Glomerular visceral epithelial cell (primary cell): ENCODE measurements around the gene RIMOC1.
"Not testable (repeated sequence)": the region's sequence is repeated elsewhere in the genome, so short reads cannot be mapped to it uniquely, and the experiment has no call there.

Source experiments
- DNase-seq: peaks from one replicate; pipeline ENCODE4 v3.0.0-alpha.2; 2016; ENCODE audit errors: extremely low spot score

The RIMOC1 gene

GRCh38 chr5:41891066-41891707, 13.0 kb upstream of the RIMOC1 start:
- no peak for DNase-seq

GRCh38 chr5:41892031-41892430, 12.1 kb upstream of the RIMOC1 start:
- no peak for DNase-seq

GRCh38 chr5:41893074-41893851, 10.9 kb upstream of the RIMOC1 start:
- DNase-seq: no peak

DNA sequence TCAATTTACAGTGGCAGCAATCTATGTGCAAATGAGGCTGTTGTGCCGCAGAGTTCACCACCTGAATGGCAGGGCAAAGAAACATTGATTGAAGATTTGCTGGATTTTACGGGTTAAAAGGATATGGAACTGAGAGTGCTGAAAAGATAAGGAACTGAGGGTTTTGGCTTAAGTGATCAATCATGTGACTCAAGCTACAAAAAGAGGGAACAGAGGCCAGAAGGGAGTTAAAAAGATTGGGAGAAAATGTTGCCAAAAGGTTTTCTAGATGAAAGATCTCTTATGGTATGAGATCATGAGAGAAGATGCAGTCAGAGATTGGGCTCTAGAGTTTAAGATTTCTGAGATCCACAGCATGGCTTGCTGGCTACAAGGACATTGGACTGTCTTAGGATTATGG, 7.9 kb upstream of the RIMOC1 start:
- no peak for DNase-seq

- DNase-seq: no peak
Observed at GRCh38 chr5:41903382-41903891, 707 bp upstream of the RIMOC1 start.

- DNase-seq: no peak
Observed at GRCh38 chr5:41906151-41906550, 2.0 kb downstream of the RIMOC1 start.

GRCh38 chr5:41908374-41909079, 4.4 kb downstream of the RIMOC1 start:
- DNase-seq: peak; percentile 49

DNA sequence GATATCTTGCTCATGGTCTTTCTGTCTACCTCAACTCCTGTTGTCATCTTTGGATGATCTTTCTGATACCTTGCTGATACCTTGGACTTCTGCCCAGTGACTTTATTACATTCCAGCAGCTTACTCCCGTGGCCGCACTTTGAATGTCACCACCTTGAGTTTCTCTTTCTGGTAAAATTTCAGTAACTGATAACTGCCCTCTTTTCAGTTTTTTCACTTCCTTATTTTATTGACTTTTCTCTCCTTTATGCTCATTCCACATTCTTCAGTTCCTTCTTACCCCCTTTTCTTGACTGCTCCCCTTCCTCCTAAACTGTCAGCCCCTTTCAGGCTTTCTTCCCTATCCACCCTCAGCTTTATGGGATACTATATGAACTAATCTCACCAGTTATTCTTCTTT, 14.0 kb downstream of the RIMOC1 start:
- no peak for DNase-seq

DNA sequence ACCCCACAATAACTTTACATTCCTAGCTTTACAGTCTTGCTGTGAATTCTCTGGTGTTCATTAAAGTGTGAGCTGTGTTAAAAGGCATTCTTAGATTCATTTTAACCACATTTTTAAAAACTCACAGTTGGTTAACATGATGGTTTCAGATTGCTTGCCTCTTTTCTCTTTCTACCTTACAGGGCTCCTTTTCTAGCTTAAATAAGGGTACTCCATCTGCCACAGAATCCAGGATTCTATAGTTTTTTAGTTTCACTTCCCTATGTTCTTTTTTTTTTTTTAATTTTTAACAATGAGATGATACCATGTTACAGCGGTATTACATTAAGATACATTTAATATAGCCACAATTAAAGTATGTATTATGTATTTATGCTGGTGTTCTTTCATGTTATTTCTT, 17.0 kb downstream of the RIMOC1 start:
- no peak for DNase-seq

DNA sequence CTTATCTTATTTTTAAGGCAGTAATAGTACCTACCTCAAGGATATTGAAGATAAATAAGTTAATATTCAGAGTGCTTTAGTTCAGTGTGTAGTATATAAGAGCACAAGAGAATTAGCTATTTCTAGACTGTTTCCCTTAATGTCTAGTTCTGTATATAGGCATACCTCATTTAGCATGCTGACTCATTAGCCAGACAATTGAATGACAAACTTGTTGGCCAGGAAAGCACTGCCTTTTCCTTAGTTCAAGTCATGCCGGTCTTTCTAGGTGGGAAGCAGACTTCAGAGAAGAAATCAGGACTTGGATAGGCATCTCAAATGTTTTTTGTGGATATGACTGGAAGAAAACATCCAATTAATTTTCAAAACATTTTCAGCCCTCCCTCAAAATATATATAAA, 17.7 kb downstream of the RIMOC1 start:
- peak; percentile 49 for DNase-seq

GRCh38 chr5:41924526-41924871, 20.4 kb downstream of the RIMOC1 start:
- DNase-seq: no peak

GRCh38 chr5:41924872-41925554, 20.9 kb downstream of the RIMOC1 start, which contains the start of gene FBXO4:
Gene FBXO4 (plus strand): TSS chr5:41925281. CDS start chr5:41925310, 29 bp downstream.
- peak; percentile 94 for DNase-seq

DNA sequence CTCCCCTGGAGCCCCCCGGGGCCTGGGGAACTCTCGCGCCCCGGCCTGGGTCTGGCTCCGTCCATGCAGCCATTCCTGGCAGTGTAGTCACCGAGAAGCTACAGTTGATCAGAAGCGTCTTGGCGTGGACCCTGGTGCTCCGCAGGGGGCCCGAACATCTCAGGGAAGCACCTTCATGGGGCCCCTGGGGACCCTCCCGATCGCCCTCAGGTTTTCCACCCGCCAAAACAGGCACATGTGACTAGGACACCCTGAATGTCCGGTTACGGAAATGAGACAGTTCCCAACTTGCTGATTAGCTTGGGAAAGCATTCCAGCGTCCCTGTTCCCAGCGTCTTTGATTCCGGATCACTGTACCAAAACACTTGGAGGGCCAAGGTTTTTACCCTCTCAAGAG, 21.4 kb downstream of the RIMOC1 start:
- peak; percentile 46 for DNase-seq

DNA sequence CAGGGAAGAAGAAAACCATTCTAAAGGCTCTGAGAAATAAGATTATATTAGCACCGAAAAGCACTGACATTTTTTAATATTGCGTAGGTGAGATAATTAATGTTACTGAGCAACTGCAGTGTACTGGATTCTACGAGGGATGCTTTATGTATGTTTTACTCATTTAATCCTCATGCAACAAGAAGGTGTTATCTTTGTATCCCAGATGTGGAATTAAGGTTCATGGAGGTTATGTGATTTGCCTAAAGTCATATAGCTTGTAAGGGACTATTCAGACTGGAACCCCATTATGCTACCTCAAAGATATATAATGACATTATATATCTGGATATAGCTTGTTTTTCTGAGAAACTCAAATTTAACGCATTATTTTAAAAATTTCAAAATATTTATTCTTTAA, 23.5 kb downstream of the RIMOC1 start:
- DNase-seq: no peak

- no peak for DNase-seq
Observed at GRCh38 chr5:41929035-41929434, 24.9 kb downstream of the RIMOC1 start.

DNA sequence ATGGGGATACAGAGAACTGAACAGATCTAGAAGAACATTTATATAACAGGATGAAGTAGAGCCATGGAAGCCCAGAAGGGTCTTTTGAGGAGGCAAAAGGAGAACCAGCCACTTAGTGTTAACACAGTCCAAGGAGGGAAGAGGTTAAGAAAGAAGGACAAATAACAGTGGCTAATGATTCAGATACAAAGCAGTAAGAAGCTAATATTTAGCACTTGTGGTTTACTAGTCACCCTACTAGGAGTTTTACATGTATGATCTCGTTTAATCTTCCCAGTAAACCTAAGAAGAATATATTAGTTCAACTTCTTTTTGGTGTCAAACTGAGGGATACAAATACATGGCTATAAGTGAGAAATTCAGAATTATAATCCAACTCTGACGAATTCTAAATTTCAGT, 28.6 kb downstream of the RIMOC1 start:
- DNase-seq: no peak

DNA sequence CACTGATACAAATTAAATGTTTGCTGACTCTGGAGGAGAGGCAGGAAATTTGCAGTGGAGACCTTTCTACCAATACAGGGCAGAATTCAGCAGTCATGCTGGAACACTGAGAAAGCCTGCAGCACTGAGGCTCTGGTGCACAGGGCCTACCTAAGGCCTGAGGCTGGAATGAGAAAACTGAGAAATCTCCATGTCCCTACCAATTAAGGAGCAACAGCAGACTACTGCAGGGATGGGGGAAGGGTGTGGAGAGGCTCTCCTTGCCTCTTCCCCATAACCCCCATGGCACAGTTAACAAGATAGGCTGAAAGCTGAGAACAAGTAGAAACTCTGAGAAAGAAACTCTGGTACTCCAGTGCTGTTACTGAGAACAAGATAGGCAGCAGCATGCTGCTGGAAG, 31.4 kb downstream of the RIMOC1 start:
- no peak for DNase-seq

DNA sequence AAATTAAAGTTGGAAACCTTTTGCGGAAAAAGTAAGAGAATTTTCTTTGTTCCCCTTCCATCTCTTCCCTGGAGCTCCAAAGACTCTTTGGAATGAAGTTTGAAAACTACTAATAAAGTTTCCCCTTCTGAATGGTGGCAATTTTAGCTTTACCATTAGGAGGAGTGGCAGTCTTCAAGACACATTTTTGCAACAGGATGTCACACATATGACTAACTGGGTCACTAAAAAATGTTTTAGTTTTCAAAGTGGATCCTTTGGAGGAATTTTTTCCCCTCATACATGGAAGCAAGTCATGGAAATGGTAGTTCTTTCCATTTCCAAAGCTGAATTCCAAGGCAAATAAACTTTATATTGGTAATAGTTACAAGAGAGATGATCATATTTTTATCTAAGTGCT, 36.5 kb downstream of the RIMOC1 start:
- no peak for DNase-seq

DNA sequence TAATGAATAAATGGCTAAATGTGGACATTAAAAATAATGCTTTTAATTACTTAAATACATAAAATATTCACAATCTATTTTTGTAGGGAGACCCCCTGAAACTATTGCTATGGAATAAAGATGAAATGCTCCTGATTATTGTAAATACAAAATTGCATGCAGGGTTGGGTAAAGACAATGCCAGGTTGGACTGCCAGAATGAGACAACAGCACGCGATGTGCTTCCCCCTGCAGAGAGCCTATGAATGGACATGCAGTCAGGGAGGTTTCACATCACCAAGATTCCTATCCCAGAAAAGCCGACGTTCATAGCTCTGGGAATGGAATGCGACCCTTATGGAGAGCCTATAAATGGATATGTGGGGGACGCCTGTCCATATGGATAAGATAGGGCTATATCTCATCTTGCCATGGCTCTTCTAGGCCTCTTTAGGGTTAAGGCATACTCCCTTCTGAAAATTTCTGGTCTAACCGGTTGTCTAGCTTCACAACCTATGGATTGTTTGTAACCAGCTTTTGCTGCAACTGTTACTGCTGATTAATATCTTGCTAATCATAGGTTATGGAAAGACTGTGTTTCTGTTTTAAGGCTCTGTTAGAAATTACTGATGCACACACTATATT, 41.3 kb downstream of the RIMOC1 start:
- not testable (repeated sequence) for DNase-seq

GRCh38 chr5:41951224-41951623, 47.1 kb downstream of the RIMOC1 start:
- DNase-seq: no peak
